CD4-positive, alpha-beta T cell treated with Interleukin-4 for 4 hours (primary cell): ENCODE data around the gene AUP1.
"Not testable (repeated sequence)": the region's sequence is repeated elsewhere in the genome, so short reads cannot be mapped to it uniquely, and the experiment has no call there.

ENCODE experiments used
- DNase-seq: peaks from one replicate; pipeline ENCODE4 v3.0.0-alpha.2; 2020

The AUP1 gene, protein sequence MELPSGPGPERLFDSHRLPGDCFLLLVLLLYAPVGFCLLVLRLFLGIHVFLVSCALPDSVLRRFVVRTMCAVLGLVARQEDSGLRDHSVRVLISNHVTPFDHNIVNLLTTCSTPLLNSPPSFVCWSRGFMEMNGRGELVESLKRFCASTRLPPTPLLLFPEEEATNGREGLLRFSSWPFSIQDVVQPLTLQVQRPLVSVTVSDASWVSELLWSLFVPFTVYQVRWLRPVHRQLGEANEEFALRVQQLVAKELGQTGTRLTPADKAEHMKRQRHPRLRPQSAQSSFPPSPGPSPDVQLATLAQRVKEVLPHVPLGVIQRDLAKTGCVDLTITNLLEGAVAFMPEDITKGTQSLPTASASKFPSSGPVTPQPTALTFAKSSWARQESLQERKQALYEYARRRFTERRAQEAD

DNA sequence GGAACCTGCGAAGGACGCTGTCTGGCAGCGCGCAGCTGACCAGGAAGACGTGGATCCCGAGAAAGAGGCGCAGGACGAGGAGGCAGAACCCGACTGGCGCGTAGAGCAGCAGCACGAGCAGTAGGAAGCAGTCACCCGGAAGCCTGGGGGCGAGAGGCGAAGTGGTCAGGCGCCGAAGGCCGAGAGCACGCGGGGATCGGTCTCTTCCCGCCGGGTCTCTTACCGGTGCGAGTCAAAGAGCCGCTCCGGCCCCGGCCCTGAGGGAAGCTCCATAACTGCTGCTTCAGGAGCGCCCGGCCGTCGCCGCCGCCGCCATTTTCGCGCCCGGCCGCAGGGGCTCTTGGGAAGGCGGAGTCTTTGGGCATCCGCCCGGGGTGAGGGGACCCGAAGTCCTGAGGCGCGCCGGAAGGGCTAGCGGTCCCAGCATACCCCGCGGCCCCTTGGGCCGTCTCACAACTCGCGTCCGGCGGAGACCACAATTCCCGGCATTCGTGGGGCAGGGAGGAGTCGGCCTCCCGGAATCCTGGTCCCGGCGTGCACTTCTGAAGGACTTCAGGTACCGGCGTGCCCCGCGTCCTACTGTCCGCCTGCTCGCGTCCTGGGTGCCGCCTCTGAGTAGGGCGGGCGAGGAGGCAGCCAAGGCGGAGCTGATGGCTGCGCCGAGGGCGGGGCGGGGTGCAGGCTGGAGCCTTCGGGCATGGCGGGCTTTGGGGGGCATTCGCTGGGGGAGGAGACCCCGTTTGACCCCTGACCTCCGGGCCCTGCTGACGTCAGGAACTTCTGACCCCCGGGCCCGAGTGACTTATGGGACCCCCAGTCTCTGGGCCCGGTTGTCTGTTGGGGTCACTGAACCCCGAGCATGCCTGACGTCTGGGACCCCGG, at the start of gene AUP1, which contains the start of gene HTRA2:
Gene AUP1 (minus strand): TSS at position 350 of the 882 bp plus-strand sequence. CDS start 77 bp downstream, at position 273.
Gene HTRA2 (plus strand): TSS at position 577 of the 882 bp plus-strand sequence. CDS start 74 bp downstream, at position 651.
- peak; percentile 93 for DNase-seq

DNA sequence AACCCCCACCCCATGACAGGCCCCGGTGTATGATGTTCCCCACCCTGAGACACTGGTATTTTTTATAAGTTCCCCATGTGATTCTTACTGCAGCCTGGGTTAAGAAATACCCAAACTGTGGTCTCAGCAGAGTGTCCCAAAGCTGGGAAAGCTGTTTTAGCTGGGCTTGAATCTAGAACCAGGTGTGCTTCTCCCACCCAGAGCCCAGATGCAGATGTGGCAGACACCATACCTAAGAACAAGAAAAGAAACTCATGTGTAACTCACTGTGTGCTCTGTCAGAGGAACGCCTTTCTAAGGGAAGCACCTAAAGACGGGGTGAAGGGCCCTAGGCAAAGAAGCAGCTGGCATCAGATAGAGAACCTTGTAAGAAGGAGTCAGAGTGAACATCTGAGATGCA, 48.9 kb upstream of the AUP1 start:
- DNase-seq: no peak

DNA sequence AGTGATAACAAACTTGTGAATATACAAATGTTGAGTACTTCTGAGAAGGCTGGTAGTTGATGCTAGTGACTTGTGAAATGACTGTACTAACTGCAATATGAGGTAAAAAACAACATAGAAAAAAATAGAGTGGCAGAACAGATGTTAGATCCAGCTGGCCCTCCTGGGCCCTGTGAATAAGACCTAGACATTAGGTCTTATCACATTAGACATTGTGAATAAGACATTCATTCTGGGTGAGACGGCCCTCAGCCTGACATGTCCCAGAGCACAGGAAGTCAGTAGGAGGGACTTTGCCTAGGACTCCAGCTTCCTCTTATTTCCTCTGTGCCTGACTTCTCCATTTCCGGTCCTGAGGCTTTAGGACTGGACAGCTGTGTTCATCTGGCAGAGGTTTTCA, 47.9 kb upstream of the AUP1 start:
- DNase-seq: no peak

DNA sequence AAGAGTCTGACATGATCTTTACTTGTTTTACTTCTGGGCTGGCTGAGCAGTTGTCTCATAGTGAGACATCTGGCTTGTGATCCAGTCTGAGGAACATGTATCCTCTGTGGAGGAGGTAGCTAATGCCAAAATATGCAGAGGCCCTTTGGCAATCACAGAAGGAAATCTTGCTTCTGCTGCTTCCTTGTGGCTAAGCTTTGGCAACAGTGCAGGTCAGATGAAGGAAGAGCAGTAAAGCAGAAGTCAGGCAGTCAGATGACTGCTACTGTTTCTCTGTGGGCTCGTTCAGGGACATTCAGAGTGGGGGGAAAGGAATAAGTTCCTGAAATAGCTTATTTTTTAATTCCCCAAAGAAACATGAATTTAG, 47.3 kb upstream of the AUP1 start:
- DNase-seq: no peak

DNA sequence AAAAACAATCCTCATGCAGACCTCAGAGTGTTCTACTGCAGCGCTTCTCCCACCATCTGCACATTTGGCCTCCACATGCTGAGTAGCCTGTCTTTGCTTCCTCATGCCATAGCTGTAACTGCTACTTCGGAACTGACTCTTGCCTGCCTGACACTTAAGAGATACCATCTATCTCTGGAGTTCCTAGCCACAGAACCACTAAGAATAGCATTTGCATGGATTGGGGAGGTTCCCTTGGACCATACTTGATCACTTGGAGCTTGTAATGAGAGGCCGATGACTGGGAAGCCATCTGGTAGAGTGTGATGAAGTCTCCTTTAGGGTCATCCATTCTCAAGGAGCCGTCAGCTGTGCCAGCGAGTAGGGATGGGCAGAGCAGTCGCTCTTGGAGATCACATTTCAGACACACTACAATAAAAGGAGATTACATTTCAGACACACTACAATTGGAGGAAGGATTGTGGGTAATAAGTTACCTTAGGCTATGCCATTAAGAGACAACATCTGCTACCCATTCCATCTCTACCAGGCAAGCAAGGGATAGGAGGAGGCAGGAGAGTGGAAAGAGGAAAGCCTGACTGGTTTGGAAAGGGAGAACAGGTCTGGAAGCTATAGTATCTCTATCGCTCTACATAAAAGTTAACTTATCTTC, 46.8 kb upstream of the AUP1 start:
- DNase-seq: no peak

DNA sequence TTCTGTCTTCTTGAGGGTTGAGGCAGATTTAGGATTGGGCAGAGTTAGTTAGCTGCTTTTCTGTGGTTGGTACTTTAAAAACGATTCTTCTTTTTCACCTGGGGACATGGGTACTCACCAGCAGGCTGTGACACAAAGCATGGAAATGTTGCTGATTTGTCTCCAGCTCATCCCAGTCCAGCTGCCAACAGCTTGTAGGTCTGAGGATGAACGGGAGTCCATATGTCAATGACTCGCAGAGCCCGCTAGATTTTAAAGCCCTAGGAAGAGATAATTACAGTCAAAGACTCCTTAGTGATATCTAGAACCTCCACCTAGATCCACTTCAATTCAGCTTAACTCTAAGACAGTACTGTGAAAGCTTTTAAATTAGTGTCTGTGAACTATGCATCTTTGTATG, 45.8 kb upstream of the AUP1 start:
- DNase-seq: no peak

DNA sequence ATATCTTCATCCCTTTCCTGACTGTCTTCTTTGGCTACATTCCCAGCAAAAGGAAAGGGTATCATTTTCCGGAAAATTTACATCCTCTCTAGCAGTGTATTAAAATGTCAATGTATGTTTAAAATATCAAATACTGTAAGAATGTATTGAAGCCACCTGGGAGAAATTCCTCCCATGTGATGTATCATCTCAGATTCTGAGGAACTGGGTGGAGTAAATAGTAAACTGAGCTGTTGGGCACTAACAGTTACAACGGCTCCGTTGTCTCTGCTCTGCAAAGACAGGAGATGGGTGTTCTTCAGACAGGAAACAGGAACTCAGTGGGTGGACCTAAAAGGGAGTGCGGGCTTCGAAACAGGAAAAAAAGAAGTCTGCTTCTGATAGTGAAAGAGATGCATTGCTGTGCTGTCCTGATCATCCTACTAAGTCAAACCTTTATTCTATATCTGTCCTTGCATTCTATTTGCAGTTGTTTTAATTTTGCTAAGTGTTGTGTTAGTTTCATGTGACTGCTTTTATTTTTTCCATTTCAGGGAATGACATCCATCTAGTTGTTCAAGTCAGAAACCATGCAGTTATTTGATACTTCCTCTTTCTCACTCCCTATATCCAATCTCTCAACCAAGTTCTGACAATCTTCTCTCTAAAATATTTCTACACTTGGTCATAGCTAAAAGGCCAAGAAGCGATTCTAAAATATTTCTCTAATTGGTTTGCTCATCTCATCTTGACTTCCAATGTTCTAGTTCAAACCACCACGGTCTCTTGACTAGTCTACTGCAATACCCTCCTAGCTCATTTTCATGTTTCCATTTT, 44.4 kb upstream of the AUP1 start:
- peak; percentile 62 for DNase-seq

DNA sequence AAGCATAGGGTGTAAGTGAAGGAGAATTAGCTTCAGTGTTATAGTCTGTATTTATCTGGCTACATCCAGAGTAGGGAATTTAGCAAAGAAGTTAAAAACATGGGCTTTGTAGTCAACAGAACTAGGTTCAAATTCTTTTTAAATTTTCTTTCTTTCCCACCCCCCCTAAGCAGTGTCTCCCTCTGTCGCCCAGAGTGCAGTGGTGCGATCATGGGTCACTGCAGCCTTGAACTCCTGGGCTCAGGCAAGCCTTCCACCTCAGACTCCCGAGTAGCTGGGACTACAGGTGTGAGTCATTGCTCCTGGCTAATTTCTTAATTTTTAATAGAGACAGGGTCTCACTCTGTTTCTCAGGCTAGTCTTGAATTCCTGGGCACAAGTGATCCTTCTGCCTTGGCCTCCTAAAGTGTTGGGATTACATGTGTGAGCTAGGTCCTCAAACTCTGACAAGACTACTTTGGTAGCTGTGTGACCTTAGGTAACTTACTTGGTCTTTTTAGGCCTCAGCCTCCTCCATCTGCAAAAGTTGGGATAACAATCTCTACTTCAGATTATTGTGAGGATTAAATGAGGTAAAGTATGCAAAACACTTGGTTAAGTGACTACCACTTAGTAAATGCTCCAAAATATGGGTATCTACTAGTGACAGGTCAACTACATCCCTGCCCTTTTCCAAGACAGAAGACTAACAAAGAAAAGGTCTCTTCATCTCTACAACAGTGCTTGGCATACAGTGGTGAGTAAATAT, 42.8 kb upstream of the AUP1 start:
- no peak for DNase-seq

DNA sequence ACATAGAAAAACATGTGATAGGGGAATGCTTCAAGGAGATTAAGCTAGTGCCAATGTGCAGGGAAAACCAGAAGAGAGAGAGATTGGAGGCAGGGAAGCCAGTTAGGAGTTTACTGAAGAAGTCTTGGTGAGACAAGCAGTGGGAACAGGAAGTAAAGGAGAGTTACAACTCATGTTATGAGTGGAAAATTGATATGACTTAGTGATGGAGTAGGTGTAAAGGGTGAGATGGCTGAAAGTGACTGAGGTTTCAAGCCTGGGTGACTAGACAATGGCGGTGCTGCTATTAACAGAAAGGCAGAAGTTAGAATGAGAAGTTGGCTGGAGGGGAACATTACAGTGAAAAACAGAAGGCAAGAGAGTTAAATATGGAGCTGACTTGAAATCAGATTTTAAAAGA, 41.6 kb upstream of the AUP1 start:
- no peak for DNase-seq

DNA sequence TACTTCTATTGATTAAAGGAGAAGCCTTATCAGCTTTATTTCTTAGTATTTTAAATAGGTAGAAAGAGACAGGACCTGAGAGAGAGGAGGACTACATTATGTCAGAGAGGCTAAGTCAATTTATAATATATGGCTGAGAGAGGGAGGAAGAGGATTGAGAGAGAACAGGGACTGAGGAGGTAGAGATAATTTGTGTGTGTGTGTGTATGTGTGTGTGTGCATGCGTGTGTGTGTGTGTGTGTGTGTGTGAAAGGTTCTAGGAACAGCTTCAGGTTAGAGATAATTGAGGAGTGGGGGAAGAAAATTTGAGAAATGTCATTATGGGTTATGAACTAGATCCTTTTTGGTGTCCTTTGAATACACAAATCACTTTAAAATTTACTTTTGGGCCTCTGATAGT, 40.2 kb upstream of the AUP1 start:
- DNase-seq: no peak

DNA sequence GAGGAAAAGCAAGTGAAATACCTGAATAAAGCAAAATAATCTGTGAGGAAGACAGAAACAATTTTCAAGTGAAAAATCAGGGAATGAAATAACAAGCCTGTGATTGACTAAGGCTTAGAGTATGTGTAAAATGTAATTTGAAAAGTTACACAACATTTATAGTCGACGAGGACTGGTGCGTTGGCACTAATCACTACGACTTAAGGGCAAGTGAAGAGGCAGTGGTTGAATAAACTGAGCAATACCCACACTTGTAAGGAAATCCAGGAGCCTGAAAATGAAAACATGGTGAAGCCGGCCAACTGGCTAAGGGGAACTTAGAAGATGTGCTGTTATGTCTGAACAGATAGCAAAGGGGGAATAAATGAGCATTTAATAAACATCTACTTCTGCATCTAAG, 38.4 kb upstream of the AUP1 start:
- no peak for DNase-seq

DNA sequence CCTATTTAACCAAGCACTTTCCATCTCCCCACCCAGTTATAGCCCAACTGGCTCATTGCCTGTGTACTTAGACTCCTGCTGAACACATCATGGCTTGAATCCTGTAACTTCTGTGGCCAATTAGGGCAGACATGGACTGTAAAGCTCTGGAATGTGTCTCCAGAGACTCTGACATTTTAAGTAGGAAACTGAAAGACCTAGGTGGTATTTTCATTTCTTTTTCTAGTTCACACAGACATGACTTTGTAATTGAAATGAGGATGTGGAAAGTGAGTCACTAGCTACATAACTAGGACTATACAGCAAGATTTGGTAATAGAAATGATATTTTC, 37.2 kb upstream of the AUP1 start:
- no peak for DNase-seq

DNA sequence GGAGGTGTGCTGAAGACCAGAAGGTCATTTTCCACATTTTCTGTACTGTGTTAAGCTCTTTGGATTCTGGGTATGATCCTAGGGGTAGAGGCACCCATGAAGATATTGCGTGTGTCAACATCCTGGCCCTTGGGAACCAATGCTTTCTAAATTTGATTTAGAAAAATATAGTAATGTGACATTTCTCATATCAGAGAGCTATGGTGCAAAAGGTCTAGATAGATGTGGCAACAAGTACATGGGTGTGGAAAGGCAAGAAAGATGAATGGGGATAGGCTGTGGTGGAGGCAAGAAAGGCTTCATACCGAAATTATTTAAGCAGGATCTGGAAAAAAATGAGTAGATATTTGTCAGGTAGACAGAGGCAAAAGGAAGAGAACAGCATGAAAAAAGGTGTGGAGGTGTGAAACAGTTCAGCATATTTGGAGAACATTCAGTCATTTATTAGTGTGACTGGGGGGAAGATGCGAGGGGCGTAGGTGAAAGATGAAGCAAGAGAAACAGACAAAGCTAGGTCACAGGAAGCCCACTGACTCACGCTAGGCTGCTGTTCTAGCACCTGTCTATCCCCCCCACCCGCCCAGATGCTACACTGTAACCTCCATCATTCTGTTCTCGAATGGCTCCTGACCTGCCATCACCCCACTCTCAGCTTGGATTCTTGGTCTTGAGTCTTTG, 36.7 kb upstream of the AUP1 start:
- no peak for DNase-seq

DNA sequence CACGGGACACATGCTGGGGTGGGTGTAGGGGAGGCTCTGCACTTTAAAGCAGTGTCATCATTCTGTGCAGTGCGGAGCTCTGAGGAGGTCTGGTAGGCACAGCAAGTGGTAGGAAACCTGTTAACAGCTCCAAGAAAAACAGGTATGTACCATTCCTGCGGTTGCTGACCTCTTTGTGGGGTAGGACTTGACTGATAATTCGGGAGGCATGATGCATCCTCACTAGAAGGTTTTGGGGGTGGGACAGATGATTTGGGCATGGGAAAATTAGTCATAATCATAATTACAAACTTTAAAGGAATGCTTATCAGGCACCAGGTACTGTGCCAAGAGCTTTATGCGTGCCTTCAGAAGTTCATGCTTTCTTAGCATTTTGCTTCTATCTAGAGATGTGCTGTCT, 34.7 kb upstream of the AUP1 start:
- no peak for DNase-seq

DNA sequence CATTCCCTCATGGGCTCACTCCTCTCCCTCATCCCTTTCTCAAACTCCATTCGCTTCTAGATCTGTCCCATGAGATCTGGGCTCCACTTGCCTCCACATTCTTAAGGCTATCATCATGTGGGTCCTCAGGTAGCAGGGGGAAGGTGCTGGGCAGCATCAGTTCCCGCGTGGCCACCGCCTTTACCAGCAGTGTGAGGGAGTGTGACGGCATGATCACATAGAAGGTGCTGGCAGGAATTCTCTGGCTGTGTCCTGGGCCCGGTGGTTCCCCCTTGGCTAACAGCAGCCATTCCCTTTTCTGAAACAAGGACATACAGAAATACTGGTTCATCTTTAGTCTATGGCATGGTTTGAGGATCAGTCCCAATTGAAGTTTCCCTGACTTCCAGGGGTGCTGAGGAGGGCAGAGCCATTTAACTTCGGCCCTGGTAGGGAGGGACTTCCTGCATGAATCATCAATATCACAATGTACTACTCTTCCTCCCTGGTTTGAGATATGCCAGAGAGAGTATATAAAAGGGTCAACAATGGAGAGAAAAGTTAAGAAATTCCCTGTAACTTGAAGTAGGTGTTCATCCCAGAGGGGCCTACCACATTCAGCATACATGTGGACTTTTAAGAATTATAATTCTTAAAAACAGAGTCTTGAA, 32.7 kb upstream of the AUP1 start:
- no peak for DNase-seq

DNA sequence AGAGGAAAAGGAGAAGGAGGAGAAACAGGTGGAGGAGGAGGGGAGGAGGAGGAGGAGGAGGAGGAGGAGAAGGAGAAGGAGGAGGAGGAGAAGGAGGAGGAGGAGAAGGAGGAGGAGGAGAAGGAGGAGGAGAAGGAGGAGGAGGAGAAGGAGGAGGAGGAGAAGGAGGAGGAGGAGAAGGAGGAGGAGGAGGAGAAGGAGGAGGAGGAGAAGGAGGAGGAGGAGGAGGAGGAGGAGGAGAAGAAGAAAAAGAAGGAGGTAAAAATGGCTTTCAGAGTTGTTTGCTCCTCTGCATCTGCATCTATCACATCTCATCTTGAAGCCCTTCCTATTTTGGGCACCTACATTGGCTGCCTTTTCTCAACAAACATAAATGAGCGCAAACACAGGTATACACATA, 31.5 kb upstream of the AUP1 start:
- DNase-seq: not testable (repeated sequence)

DNA sequence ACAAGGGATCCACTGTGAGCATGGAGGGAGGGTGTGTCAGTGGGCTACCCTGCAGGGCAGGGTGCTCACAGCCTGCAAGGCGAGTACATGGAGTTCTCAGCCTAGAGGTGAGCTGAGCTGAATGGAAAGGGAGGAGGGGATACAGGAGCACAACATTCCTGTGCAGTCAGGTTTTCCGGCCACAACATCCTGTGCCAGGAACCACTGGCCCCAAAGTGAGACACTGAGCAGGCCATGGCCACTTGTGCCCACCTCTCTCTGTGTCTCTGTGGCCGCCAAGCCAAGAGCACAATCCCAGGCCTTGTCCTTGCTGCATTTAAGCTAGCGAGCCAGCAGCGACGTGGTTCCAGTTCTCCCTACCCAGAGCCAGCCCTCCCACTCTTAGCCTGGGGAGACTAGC, 31.1 kb upstream of the AUP1 start:
- DNase-seq: no peak

DNA sequence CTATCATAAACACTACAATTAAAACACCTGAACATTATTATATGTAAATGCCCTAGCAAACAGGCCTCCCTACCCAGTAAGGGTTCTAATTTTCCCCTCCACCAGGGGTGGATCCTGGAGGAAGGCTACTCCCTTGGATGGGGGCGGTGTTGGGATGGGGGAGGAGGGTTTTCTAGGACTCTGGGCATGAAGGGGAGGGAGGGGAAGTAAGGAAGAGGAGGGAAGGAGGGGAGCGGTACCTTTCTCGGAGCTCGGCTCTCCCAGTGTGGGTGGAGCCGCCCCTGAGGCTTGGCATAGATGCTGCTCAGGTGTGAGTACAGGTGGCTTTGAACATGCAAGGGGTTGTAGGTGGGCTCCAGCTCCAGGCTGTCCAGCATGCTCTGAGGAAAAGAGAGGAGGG, 30.4 kb upstream of the AUP1 start:
- no peak for DNase-seq

DNA sequence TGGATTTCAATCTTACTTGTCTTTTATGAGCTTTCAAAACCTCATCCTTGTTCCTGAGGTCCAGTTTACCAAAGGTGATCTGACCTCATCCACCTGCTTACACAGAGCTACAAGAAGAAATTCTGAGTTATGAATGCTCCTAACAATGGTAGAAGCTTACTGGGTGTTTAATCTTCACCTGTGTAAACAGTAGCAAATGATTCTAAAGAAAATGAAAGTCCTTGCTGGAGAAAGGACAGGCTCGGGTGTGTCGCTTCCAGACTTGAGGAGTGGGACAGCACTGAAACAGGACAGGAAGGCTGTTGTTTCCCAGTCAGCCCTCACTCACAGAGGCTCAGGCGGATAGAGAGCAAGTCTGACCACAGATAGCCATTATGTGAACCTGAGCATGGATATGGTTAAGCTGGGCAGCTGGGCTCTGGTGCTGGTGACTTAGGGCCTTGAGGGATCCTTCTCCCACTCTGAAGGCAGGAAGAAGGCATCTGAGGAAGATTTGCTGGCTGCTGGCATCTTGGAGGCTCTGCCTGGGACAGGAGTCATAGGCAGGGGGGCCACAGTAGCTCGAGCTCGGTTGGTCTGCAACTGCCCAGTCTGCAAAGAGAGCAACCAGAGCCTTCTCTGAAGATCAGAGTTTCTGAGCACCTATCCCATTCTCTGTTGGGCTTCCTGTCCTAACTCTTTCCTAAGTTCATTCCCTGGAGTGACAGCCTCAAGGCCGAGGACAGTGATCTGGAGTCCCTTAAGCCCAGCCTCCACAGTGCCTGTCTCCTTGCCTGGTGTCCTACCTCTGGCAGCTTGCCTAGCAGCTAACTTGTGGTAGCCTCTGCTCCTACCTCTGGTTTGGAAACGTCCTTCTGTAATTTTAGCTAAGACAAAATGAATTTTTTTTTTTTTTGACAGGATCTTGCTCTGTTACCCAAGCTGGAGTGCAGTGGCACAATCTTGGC, 29.1 kb upstream of the AUP1 start:
- DNase-seq: no peak
